ENCODE results near the gene CARHSP1. TPM values are rescaled to one million over a fixed set of nuclear protein-coding genes. Genes with fewer than 3 reads are reported as not detected.
A peak's percentile ranks its signal among the peaks of the same experiment; 100 is the strongest.
"Not testable (repeated sequence)": the region's sequence is repeated elsewhere in the genome, so short reads cannot be mapped to it uniquely, and the experiment has no call there.

Gene CARHSP1
- total RNA-seq (2014; rRNA removed): 220 and 222 TPM in 2 replicates
- polyA plus RNA-seq (2012): 202 TPM

DNA sequence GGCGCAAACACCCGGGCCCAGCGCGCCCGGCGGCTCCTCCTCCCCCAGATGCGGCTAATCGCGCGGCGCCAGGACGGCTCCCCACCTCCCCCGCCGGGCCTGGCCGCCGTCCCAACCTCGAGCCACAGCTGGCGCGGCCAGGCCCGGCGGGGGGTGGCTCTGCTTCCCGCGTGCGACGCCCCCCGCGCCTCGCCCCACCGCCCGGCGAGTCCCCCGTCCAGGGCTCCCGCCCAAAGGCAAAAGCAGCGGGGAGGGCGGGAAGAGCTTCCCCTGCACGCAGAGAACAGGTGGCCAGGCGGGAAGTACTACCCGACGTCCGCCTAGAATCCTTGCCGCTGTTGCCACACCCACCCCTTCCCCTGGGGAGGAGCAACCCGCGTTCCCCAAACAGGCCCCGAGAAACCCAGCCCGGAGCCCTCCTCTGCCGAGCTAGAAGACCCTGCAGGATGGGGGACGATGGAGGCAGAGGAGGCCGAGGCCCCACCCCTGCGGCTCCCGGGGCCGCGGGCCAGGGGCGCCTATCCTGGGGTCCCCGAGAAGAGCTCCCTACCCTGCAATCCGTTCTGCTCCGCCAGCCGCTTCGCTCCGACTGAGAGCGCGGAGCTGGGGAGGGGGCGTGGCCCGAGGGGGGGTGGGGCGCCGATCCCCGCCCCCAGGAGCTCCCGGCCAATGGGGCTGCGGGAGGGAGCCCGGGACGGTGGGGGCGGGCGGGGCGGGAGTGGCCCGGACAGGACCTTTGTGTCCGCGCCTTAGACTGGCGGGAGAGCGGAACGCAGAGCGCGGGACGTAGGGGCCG lies at the start of gene CARHSP1:
Gene CARHSP1, minus strand, starts transcription at position 591 of the 796 bp plus-strand sequence. CDS start 9,678 bp downstream, outside the sequence.
- DNase-seq (ENCODE audit: low read depth): peak; percentile 92

DNA sequence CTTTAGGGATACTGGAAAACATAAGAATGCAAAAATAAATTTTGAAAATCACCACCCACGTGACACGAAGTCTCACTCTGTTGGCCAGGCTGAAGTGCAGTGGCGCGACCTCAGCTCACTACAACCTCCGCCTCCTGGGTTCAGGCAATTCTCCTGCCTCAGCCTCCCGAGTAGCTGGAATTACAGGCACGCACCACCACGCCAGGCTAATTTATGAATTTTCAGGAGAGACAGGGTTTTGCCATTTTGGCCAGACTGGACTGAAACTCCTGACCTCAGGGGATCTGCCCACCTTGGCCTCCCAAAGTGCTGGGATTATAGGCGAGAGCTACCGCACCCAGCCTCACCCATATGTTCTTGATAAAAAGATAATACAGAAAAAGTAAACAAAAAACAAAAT lies 48.5 kb upstream of the CARHSP1 start:
- not testable (repeated sequence) for DNase-seq (ENCODE audit: low read depth)

DNA sequence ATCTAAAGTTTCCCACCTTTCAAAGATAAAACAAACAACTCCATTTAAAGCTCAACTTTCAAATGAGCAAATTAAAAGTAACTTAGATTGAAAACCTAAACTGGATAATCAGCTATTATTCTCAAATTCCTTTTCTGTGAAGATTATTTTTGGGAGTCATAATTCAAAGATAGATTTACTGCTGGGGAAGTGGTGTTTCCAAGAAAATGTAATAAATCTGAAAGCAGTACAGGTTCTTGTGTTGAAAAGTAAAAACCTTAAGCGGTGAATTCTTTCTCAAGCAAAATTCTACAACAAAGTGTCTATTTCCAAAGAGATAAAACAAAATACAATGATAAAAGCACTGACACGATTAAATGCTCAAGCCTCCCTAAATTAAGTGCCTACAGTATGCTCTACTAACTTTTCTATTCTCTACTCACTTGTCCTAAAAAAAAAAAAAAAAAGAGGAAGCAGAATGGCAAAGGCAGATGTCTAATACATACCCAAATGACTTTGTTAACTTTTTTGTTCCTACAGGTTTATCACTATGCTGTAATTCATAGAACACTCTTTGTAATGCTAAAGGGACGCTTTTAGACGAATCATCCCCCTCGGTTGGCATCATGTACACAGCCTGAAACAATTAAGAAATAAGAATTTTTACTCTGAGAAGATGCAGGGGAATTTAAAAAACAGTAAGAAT lies 47.9 kb upstream of the CARHSP1 start:
- no peak for DNase-seq (ENCODE audit: low read depth)

DNA sequence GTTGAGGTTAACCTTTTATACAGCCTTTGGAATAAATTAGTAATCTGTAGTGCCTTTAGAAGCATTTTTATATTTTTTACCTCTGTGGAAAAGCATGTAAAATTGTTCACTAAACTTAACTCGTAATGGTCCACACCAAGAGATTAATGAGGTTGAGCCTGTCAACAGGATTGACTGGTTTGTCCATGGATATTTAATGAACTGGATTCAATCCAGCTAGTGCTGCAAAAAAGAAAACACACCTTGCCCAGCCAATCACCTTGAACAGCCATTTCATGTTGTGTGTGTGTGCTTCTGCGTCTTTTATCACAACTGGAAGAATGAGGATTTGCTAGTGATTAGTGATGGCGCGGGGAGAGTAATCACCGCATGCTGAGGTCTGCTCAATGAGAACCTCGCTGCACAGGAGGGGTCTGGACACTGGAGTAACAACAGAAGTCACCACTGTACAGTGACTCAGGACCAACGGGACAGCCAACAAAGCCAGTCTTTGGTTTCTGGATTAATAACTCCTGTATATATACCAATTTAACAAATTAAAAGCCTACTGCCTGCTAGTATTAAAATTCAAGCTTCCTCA lies 47.0 kb upstream of the CARHSP1 start:
- no peak for DNase-seq (ENCODE audit: low read depth)

DNA sequence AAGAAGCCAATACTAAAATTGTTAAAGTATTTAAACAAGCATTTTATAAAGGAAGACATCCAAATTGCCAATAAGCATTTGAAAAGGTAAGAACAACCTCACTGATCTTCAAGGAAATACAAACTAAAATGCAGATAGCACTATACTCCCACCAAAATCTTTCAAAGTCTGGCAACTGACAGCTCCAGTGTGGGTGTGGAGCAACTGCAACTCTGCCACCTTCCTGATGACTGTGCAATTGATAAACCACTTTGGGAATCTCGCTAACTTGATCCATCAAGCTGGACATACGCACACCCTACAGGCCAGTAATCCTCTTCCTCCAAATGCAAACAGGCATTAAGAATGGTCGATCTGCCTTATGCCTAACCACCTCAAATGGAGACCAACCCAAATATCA lies 45.3 kb upstream of the CARHSP1 start:
- no peak for DNase-seq (ENCODE audit: low read depth)

DNA sequence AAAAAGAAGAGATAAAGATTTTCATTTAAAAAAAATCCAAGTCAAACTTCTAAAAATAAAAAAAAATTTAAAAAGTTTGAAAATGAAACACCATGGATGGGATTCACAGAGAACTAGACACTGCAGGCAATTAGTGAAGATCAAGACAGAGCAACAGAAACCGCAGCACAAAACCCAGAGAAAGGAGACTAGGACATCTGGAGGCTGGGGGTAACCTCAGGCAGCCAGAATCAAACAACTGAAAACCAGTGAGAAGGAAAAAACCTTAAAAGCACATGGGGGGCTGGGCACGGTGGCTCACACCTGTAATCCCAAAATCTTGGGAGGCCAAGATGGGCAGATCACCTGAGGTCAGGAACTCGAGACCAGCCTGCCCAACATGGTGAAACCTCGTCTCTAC lies 44.0 kb upstream of the CARHSP1 start:
- no peak for DNase-seq (ENCODE audit: low read depth)

DNA sequence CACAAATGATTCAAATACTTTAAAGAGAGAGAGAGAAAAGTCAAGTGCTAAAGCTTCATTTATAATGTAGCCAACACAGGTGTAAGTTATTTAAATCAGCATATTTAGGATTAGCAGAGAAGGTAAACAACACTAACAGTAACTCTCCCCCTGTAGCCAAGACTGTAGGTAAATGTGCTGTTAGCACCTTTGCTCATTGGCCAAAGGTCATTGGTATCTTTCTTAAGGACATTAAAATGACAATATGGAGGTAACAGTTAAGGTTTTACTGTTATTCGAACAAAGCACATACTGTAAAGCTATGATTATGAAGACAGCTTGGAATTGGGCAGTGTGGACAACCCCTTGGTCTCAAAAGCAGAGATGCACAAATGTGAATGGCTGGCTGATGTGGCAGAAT lies 42.0 kb upstream of the CARHSP1 start:
- no peak for DNase-seq (ENCODE audit: low read depth)

DNA sequence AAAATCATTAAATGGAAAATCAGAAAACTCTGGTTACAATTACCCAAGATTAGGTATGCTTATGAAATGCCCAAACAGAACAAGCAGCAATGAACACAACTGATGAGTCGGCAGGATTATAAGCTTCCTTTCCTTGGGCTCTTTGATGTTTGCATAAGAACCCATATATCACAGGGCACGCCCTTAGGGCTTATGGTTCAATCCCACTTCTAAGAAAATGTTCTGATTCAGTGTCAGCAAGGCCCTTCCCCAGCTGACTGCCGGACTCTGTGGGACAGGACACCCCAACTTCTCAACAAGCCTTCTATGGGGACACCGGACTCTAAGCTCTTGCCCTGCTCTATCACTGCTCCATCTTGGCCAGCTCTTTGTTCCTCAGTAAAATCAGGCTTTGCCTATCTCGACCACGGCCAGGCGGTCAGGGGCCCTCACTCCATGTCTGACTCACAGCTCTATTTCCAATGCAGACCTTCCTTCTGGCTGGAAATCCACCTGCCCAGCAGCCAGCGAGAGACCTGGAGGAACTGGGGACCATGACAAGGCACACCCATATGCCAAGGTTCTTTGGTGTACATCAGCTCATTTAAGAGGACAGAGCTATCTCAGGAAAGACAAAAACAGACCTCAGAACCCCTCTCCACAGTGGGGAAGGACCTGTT lies 40.1 kb upstream of the CARHSP1 start:
- DNase-seq (ENCODE audit: low read depth): no peak

DNA sequence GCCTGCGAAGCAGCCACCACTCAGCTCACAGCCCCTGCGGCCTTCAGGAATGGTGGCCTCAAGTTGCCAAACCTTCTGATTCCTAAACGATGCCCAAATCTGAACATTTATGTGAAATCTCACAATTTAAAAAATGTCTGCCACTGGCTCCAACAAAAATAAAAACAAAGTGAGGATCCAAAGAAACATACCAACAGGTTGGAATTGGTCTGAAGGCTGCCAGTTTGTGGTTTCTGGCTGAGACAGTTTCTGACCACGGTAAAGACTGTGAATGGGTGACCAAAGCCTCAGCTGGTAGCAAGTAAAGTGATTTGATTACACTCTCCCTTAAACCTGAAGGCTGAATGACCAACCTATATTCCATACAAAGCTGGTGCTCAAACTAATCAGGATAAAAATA lies 38.3 kb upstream of the CARHSP1 start:
- DNase-seq (ENCODE audit: low read depth): no peak

DNA sequence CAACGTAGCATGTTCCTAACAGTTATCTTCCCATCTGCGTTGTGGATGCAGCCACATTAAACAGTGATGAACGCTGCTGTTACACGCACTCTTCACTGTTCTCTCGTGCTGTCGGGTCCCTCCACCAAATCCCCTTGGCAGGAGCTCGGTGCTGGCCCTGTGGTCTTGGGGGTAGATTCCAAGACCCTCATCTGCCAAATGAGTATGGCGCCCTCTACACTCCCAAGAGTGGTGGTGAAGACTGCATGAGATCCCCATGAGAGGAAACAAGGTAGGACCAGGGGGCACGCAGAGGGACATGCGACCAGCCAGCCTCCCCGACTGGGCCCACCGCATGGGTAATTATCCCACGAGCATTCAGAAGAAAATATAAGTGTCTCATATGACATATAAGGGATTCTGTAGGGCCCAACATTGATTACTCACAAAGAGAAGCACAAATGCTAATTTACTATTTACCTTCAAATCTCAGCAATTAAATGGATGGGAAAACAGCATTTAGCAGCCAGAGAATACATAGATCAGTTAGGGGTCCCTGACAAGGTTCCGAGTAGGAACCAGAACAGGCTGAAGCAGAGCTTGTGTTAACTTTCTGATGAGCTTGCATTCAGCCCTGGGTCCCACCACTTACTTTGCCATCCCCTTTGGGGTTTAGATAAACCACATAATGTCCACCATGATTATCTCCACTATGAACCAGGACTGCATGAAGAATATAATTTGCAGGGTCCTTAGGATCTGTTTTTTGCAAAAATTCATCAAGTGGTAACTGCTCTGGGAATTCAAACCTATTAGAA lies 37.2 kb upstream of the CARHSP1 start:
- DNase-seq (ENCODE audit: low read depth): no peak

DNA sequence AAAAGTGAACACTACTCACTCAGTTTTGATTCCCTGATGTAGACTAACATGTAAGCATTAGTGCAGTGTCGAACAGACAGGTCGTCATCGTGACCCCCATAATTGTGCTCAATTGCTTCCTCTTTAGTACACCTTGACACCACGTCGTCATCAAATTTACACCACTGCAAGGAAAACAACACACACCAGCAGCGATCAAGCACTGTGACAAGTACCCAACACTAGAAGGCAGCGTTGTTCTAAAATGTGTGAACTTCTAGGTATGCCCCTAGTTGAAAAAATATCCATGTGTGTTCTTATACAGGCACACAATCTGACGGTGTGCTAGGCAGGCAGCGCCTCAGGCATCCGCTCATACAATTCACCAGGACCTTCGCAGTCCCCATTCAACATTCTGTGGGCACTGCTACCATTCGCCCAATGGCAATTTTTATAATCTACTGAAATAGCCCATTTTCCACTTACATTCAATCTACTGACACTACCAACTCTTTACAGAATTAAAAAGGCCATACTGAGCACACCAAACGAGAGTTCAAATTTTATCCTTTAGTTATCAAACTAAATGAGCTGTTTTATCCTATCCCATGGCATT lies 36.5 kb upstream of the CARHSP1 start:
- DNase-seq (ENCODE audit: low read depth): peak; percentile 33

DNA sequence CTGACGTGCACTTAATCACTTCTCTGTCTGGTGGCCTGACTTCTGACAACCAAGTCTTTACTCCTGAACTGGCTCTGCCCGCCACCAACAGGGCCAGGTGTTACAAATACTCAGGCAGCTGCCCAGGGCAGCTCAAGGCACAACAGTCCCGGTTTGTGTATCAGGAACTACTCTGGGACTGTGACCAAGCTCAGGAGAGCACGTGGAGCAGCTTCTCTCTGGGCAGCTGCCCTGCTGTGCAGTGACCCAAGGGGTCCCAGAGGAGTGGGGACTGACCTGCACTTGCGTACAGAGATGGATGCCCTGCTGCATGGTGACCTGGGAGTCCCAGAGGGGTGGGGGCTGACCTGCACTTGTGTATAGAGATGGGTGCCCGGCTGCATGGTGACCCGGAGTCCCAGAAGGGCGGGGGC lies 35.2 kb upstream of the CARHSP1 start:
- no peak for DNase-seq (ENCODE audit: low read depth)

DNA sequence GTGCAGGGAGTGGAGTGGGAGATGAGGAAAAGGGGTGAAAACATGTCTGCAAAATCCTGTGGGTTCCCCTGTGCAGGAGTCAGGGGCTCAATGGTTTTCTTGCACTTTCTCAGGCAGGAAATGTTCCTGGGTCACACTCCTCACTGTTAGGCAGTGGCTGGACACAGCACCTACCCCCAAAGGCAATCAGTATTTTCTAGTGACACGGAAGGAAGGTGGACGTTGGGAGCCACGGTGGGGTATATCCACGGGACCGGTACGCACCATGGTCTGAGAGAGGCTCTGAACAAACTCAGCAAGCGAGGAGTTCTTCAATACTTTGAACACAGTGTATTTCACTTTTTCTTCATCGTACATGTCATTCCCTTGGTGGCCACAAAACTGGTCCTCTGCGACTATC lies 34.2 kb upstream of the CARHSP1 start:
- DNase-seq (ENCODE audit: low read depth): no peak

DNA sequence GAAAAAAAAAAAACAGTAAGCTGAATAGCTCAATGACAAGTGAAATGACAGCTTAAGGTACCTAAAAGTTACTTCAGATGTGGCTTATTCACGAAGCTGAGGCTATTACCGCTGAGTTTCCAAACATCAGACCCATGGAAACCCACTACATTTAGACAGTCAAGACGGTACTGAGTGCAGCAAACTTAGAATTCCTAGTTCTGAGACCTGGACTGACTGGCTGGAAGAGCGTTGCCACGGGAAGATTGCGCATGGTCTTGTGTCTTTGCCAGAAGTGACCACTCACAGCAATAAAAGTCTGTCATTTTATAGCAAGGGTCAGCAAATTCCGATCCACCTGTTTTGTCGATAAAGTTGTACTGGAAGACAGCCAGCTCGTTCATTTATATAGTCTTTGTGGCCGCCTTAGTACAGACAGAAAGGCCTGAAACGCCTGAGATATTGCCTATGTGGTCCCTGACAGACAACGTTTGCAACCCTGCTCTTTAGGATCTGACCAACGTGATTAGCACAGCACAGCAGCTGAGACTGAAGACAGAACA lies 32.6 kb upstream of the CARHSP1 start:
- DNase-seq (ENCODE audit: low read depth): no peak

DNA sequence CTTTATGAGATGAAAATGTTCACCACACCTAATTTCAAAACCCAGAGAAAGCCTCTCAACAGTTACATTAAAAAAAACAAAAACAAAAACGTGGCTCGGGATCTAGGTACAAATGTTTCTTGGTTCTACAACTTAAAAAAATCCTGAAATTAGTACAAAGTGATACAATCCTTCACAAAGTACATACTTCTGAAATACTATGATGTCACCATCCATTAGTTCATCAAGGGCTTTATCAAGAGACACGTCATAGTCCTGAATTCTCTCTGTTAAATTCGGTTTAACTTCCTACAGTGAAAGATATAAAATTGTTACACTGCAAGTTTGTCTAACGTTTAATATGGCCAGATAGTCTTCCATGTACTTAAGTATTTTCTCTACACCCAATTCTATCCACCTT lies 31.5 kb upstream of the CARHSP1 start:
- DNase-seq (ENCODE audit: low read depth): no peak

DNA sequence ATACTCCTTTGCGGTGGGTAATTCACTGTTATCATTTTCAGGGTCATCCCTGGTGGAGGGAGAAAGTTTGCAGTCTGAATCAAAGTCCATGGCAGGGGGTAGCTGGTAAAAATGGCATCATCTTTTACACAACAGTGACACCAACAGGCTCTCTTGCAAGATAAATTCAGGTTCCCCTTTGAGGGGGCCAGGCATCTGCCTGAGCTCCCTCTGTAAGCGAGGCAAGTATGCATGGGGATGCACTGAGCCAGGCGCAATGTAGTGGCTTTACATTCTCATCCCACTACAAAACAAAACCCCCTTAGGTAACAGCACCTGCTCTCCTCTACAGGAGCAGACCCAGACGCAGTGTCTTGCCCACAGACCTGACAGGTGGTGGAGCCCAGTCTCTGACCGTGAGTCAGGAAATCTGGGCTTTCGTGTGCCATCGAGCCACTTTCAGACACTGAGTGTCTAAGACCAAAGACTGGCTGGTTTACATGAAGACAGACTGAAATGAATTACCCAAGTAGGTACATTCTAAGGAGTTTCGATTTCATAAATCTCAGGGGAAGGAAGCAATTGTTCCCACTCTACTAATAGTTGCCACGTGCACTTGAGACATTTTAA lies 31.0 kb upstream of the CARHSP1 start:
- DNase-seq (ENCODE audit: low read depth): no peak

DNA sequence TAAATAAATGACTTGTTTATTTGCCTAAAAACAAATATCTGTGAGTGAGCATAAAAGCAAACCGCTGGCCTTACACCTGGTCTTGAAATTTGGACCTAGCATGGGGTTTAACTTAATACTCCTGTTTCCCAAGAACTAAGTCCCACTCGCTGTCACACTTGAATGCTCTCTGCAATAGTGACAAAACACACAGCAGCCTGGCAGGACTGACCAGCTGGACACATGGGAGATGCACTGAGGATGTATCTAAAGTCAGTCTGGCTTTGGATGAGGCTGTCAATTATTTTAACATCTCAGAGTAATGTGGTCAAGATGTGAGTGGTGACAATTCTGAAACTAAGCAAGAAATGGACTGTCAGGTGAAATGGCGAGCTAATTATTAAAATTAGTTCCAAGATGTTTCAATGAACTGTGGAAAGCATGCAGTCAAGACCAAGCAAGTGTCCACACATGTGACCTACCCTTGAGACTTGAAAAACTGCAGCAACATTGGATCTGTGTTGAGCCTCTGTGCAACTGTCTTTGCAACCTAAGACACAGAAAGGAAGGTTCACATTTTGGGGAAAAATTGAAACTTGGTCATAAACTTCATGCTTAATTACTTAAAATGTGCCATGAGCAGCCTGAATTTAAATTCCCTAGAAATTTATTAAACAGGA lies 30.0 kb upstream of the CARHSP1 start:
- DNase-seq (ENCODE audit: low read depth): no peak

DNA sequence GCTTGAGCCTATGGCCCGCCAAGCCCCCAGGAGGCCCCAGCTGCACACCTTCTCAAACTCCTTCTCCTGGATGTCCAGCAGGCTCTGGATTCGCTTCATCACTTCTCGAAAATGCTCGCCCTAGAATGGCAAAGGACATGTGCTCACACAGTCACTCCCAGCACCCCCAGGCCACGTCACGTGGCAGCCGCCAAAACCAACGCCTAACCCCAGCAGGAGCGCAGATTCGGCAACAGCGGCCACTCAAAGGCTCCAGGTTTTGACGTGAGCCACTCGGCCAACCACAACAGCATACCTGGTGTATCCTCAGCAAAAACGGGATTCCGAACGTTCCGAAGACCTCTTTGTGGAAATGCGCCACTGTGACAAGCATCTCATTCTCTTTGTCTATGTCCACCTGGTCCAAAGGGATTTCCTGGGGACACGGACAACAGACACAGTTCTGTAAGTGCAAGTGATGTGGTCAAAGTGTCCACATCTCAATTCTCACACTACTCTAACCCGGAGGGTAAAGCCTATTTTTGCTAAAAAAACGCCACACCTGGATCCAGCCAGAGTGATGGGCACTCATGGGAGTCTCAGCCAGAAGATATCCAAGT lies 26.0 kb upstream of the CARHSP1 start:
- DNase-seq (ENCODE audit: low read depth): no peak

DNA sequence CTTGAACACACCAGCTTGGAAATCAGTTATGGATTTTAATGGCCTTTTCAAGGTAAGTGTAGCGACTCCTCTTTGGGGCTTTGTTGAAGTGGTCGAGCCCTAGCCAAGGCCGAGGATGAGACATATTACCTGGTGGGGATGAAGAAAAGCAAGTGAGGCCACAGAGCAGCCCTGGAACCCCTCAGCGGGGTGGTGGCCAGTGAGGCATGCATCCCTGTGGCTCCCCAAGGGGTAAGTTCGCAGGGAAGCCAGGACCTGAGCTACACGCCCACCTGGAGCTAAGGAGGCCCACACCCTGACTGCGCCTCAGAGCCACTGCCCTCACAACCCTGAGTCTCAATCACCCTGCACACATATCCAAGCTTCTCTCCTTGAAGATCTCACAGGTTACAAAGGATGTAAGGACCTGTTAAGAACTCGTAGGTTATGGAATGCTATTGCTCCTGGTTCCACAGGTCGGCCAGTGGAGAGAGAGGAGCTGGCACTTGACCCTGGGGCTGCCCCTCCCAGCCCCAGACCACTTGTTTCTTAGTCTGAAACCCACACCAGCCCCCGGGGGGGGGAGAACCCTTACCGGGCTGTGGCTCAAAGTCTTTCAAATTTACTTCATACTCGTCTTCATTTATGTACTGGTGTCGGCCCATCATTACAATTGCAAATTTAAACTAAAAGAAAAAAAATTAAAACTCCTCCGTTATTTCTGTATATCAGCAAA lies 25.3 kb upstream of the CARHSP1 start:
- no peak for DNase-seq (ENCODE audit: low read depth)

Measured in LHCN-M2 (cell line).